GM12878 (cell line): Measurements from ENCODE around the gene GKAP1. TPM values are rescaled to one million over a fixed set of nuclear protein-coding genes. Genes with fewer than 3 reads are reported as not detected.

Experiments
- ATAC-seq: fragments of 200-7000 bp; cut with Tn5 transposase; 3 replicates; pipeline ENCODE4 v1.9.1; 2020; ENCODE audit warnings: mild to moderate bottlenecking, moderate library complexity
- BruUV-seq: library from RNA; stranded (reverse); fragments of 400-500 nt; replicated peaks from 2 replicates; lab custom pipeline; 2021; lab: Mats Ljungman, UMichigan
- CTCF ChIA-PET: fragments of 300-600 bp; sonication (Branson Sonifier 250); formaldehyde crosslinking; extraction: SDS; loops from one replicate; lab custom pipeline; 2021; ENCODE audit warnings: inconsistent platforms; lab: Yijun Ruan, JAX
- POLR2A ChIA-PET: fragments of 350-600 bp; formaldehyde crosslinking; extraction: SDS; loops from one replicate; lab custom pipeline; 2021; ENCODE audit warnings: inconsistent platforms; lab: Charles Lee
- RAD21 ChIA-PET: fragments of 300-600 bp; sonication (Branson Sonifier 250); formaldehyde crosslinking; loops from one replicate; lab custom pipeline; 2023; ENCODE audit warnings: antibody characterized with exemption; ENCODE audit not compliant: unreplicated experiment; lab: Charles Lee
- SMC1A ChIA-PET: fragments of 300-600 bp; sonication (Branson Sonifier 250); formaldehyde crosslinking; loops from one replicate; lab custom pipeline; 2023; ENCODE audit not compliant: unreplicated experiment, uncharacterized antibody; lab: Charles Lee
- DNase-seq: peaks from one replicate; pipeline ENCODE4 v3.0.0-alpha.2; 2011; ENCODE audit warnings: low read depth, low spot score
- FAIRE-seq: peaks from 3 replicates; lab custom pipeline; 2011; peaks lifted over from hg19 to GRCh38; lab: Jason Lieb, UNC
- H2AFZ ChIP-seq: 2 replicates; pipeline ENCODE4 v1.6.0; 2011; ENCODE audit warnings: low read depth, low read length, control low read depth; ENCODE audit not compliant: control insufficient read depth
- H3K27ac ChIP-seq: 2 replicates; pipeline ENCODE4 v1.5.1; 2011; ENCODE audit warnings: control low read depth; ENCODE audit not compliant: control insufficient read depth, insufficient read depth
- H3K27me3 ChIP-seq, 2 experiments: replicated peaks in 1 of 2; 2 replicates each; pipeline versions ENCODE4 v1.6.0 to v1.6.1; 2011; ENCODE audit warnings: low read length in 1 of 2; ENCODE audit not compliant: control insufficient read depth in 2 of 2, insufficient read depth in 2 of 2
- H3K36me3 ChIP-seq, 2 experiments: 2 replicates each; pipeline ENCODE4 v1.5.1; 2011; ENCODE audit warnings: low read length in 1 of 2; ENCODE audit not compliant: control insufficient read depth in 2 of 2, insufficient read depth in 2 of 2
- H3K4me1 ChIP-seq: 2 replicates; pipeline ENCODE4 v1.6.1; 2011; ENCODE audit warnings: mild to moderate bottlenecking, low read length, moderate library complexity, mixed read lengths; ENCODE audit not compliant: control insufficient read depth, insufficient read depth
- H3K4me2 ChIP-seq: 2 replicates; pipeline ENCODE4 v1.6.0; 2011; ENCODE audit warnings: control low read depth; ENCODE audit not compliant: control insufficient read depth, insufficient read depth
- H3K4me3 ChIP-seq: fragments of 200-600 bp; sonication (generic); 2 replicates; pipeline ENCODE4 v1.5.1; 2016
- H3K79me2 ChIP-seq: 2 replicates; pipeline ENCODE4 v1.6.0; 2011; ENCODE audit warnings: low read length; ENCODE audit not compliant: control insufficient read depth, insufficient read depth
- H3K9ac ChIP-seq: 2 replicates; pipeline ENCODE4 v1.8.0; 2011; ENCODE audit warnings: low read length, control low read depth, mixed read lengths; ENCODE audit not compliant: control insufficient read depth, insufficient read depth
- H3K9me3 ChIP-seq: replicated peaks from 3 replicates; pipeline ENCODE4 v1.5.1; 2011; ENCODE audit warnings: mild to moderate bottlenecking, low read length; ENCODE audit not compliant: control insufficient read depth, insufficient read depth
- H4K20me1 ChIP-seq: 2 replicates; pipeline ENCODE4 v1.6.0; 2011; ENCODE audit not compliant: control insufficient read depth, insufficient read depth
- BHLHE40 ChIP-seq, 2 experiments: fragments of 450-650 bp in 1 of 2; IDR thresholded peaks; 2 replicates each; pipeline ENCODE4 v1.6.1; 2011 to 2017; ENCODE audit warnings: low read depth in 2 of 2, borderline replicate concordance in 1 of 2, improper control_type of control experiment in 1 of 2, low read length in 1 of 2, mild to moderate bottlenecking in 1 of 2
- CHD1 ChIP-seq: IDR thresholded peaks from 2 replicates; pipeline ENCODE4 v1.6.1; 2012; ENCODE audit warnings: low read depth, low read length, improper control_type of control experiment
- CTCF ChIP-seq, 3 experiments: IDR thresholded peaks in 2 of 3; conservative IDR thresholded peaks in 1 of 3; 2 replicates each; pipeline ENCODE4 v1.5.1; 2011; ENCODE audit warnings: low read depth in 3 of 3, low read length in 3 of 3, mild to moderate bottlenecking in 3 of 3, control low read depth in 2 of 3, moderate library complexity in 2 of 3, inconsistent platforms in 1 of 3, mixed read lengths in 1 of 3; ENCODE audit not compliant: control insufficient read depth in 2 of 3, insufficient read depth in 1 of 3; ENCODE audit errors: extremely low read depth in 1 of 3
- IRF4 ChIP-seq: IDR thresholded peaks from 2 replicates; pipeline ENCODE4 v1.6.1; 2011; ENCODE audit warnings: low read depth, low read length
- JUNB ChIP-seq: IDR thresholded peaks from 2 replicates; pipeline ENCODE4 v1.6.1; 2016; ENCODE audit warnings: antibody characterized with exemption, mild to moderate bottlenecking
- MTA2 ChIP-seq: fragments of 450-650 bp; IDR thresholded peaks from 2 replicates; pipeline ENCODE4 v1.6.1; 2016; ENCODE audit warnings: low read depth, mild to moderate bottlenecking, moderate library complexity
- MYB ChIP-seq: fragments of 150-350 bp; IDR thresholded peaks from 2 replicates; pipeline ENCODE4 v1.6.1; 2014; ENCODE audit warnings: mild to moderate bottlenecking, low read depth, low read length, borderline replicate concordance
- PAX8 ChIP-seq: fragments of 450-650 bp; IDR thresholded peaks from 2 replicates; pipeline ENCODE4 v1.6.1; 2017; ENCODE audit warnings: mild to moderate bottlenecking, moderate library complexity
- PBX3 ChIP-seq: IDR thresholded peaks from 2 replicates; pipeline ENCODE4 v1.6.1; 2011; ENCODE audit warnings: mild to moderate bottlenecking, low read depth, low read length, moderate library complexity; ENCODE audit not compliant: insufficient replicate concordance
- RAD51 ChIP-seq: fragments of 450-650 bp; IDR thresholded peaks from 2 replicates; pipeline ENCODE4 v1.6.1; 2016; ENCODE audit warnings: moderate library complexity, mild to moderate bottlenecking, inconsistent platforms
- RELB ChIP-seq: fragments of 450-650 bp; IDR thresholded peaks from 2 replicates; pipeline ENCODE4 v1.6.1; 2017; ENCODE audit warnings: low read depth, mild to moderate bottlenecking, moderate library complexity
- REST ChIP-seq: IDR thresholded peaks from 2 replicates; pipeline ENCODE4 v1.6.1; 2012; ENCODE audit warnings: mild to moderate bottlenecking, low read depth, low read length
- WGBS: methylation state at CpG from one replicate; pipeline ENCODE4 v1.1.6; 2016; ENCODE audit warnings: low lambda C conversion rate; ENCODE audit not compliant: insufficient replicate concordance, insufficient coverage; ENCODE audit errors: missing lambda C conversion rate; 5-methylcytosine and 5-hydroxymethylcytosine counted together
- in situ Hi-C: fragments of 300-500 bp; cut with MboI; formaldehyde crosslinking; loops from 9 replicates; pipeline ENCODE4 v1.14.3; 2018; ENCODE audit warnings: mixed read lengths
- intact Hi-C: fragments of 100-400 bp; cut with micrococcal nuclease; formaldehyde crosslinking; loops from one replicate; pipeline ENCODE4 v1.14.2; 2022; ENCODE audit not compliant: unreplicated experiment
- polyA plus RNA-seq, 11 experiments: library from polyadenylated mRNA; depleted of rRNA in 4 of 11; unstranded in 6 of 11; stranded (reverse) in 5 of 11; fragments of >200 nt; fragmentation: Nextera tagmentation in 4 of 11; fragmentation: Illumina TruSeq in 1 of 11; extraction: Ambion mirVana in 4 of 11; extraction: Trizol in 1 of 11; gene quantifications; 1 replicate in 1 of 11; 2 replicates in 10 of 11; pipeline versions ENCODE4 v1.2.1 to v1.2.3, GENCODE V29; 2011 to 2016; ENCODE audit warnings: inconsistent platforms in 2 of 11, missing spikeins in 2 of 11, low read depth in 1 of 11
- total RNA-seq, 4 experiments: library from RNA; depleted of rRNA in 3 of 4; stranded (reverse); fragments of >200 nt in 3 of 4; fragmentation: Illumina TruSeq in 1 of 4; extraction: Trizol in 1 of 4; gene quantifications; 2 replicates each; pipeline versions ENCODE4 v1.2.1 to v1.2.3, GENCODE V29; 2013 to 2021

GKAP1 gene
- total and polyA plus RNA-seq, 10 of the 15 experiments (the other 5 are each of a cell fraction or from before 2014, with no cell fraction given): 0.92 to 5.1 (median 2.7) TPM

- TF ChIP-seq CTCF (IDR thresholded peaks at IDR 0.05 in 2 of 3, conservative IDR thresholded peaks at IDR 0.05 in 1 of 3; ENCODE audit: control insufficient read depth in 2 of 3, extremely low read depth in 1 of 3, insufficient read depth in 1 of 3, low read depth in 3 of 3, low read length in 3 of 3): peak; percentile 34 to 45 (median 34); a peak in 4 of 6 replicates
Observed at GRCh38 chr9:83714329-83714728, 103.2 kb downstream of the GKAP1 start (continued).

- TSS peak; percentile 94 for BruUV-seq
- Histone ChIP-seq H3K4me3 (peak overlapping the region; percentile 90), H3K4me1 (no peaks in the 10 kb centered on the region), H4K20me1 (no peaks in the 10 kb centered on the region), H3K4me2 (peak overlapping the region; percentile 77), H3K27me3 (no peaks in the 10 kb centered on the region), H3K9me3 (no peaks in the 10 kb centered on the region), H3K36me3 (no peaks in the 10 kb centered on the region), H3K27ac (peak overlapping the region; percentile 96), H2AFZ (peak overlapping the region; percentile 92), H3K79me2 (peaks cover 42% of the 10 kb centered on the region), H3K9ac (peak overlapping the region; percentile 84)
- FAIRE-seq: no peak
- in situ Hi-C loops (no loop called here), intact Hi-C loops (loop anchor here (5.0 kb wide), 2 partner anchors 214 to 274 kb away; partner anchors contain the start of genes HNRNPK, KIF27 and RMI1)
- POLR2A ChIA-PET: interaction anchor here (1.0 to 1.9 kb wide), 7 partner anchors 9 to 271 kb away, joined by 3 to 9 read pairs (median 5); partner anchors contain the start of genes HNRNPK and RMI1
- SMC1A ChIA-PET: interaction anchor here (0.9 to 4.2 kb wide), 7 partner anchors 9 to 88 kb away, joined by 3 to 18 read pairs (median 10); partner anchors contain the start of gene IDNK
- RAD21 ChIA-PET: interaction anchor here (0.9 to 3.5 kb wide), 11 partner anchors 9 to 88 kb away, joined by 3 to 17 read pairs (median 5); no protein-coding TSS in a partner anchor
- ATAC-seq: peak; percentile 72
- CTCF ChIA-PET: interaction anchor here (0.8 to 4.7 kb wide), 17 partner anchors 9 to 374 kb away, joined by 3 to 22 read pairs (median 5); partner anchors contain the start of gene IDNK
- 6% methylated on average over 20 of the region's 20 CpGs for WGBS
- DNase-seq: no peak
- TF ChIP-seq MTA2 (0 out of 2 replicates have a peak, but pooled peaks have one; percentile 6), JUNB (no peak), BHLHE40 (IDR thresholded peaks at IDR 0.05; ENCODE audit: borderline replicate concordance in 1 of 2, low read depth in 2 of 2, low read length in 1 of 2) (peak; percentile 56 to 86; a peak in 3 of 4 replicates), RAD51 (no peak), MYB (no peak), PAX8 (no peak), IRF4 (no peak), REST (no peak), CHD1 (0 out of 2 replicates have a peak, but pooled peaks have one; percentile 31), PBX3 (peak; percentile 49), RELB (no peak)
Observed at GRCh38 chr9:83708515-83709158, 108.9 kb downstream of the GKAP1 start.
